Astrocyte (in vitro differentiated cells and primary cell): Measurements from ENCODE around the gene GOLGA6L22. TPM values are rescaled to one million over a fixed set of nuclear protein-coding genes. Genes with fewer than 3 reads are reported as not detected.
"Not testable (repeated sequence)": the region's sequence is repeated elsewhere in the genome, so short reads cannot be mapped to it uniquely, and the experiment has no call there.

ENCODE experiments used
- DNase-seq: peaks from one replicate; pipeline ENCODE4 v3.0.0-alpha.2; 2010; ENCODE audit warnings: low read depth
- FAIRE-seq: peaks from 2 replicates; lab custom pipeline; 2011; peaks lifted over from hg19 to GRCh38; lab: Jason Lieb, UNC
- H2AFZ ChIP-seq: 2 replicates; pipeline ENCODE4 v1.6.0; 2012; ENCODE audit warnings: low read depth, low read length, inconsistent platforms
- H3K27ac ChIP-seq: 2 replicates; pipeline ENCODE4 v1.5.1; 2011; ENCODE audit warnings: low read depth, low read length, inconsistent platforms
- H3K27me3 ChIP-seq: 2 replicates; pipeline ENCODE4 v1.6.0; 2011; ENCODE audit warnings: low read length, inconsistent platforms; ENCODE audit not compliant: insufficient read depth
- H3K36me3 ChIP-seq: 2 replicates; pipeline ENCODE4 v1.5.1; 2011; ENCODE audit warnings: low read length, inconsistent platforms; ENCODE audit not compliant: insufficient read depth
- H3K4me1 ChIP-seq: 2 replicates; pipeline ENCODE4 v1.5.1; 2011; ENCODE audit warnings: low read length, inconsistent platforms; ENCODE audit not compliant: insufficient read depth
- H3K4me2 ChIP-seq: 2 replicates; pipeline ENCODE4 v1.6.0; 2012; ENCODE audit warnings: low read length, inconsistent platforms
- H3K4me3 ChIP-seq: 2 replicates; pipeline ENCODE4 v1.5.1; 2011; ENCODE audit warnings: low read depth, mild to moderate bottlenecking, low read length, inconsistent platforms; ENCODE audit not compliant: insufficient read depth
- H3K79me2 ChIP-seq: 2 replicates; pipeline ENCODE4 v1.6.0; 2012; ENCODE audit warnings: mild to moderate bottlenecking, low read length, inconsistent platforms; ENCODE audit not compliant: insufficient read depth
- H3K9ac ChIP-seq: 2 replicates; pipeline ENCODE4 v1.6.0; 2012; ENCODE audit warnings: mild to moderate bottlenecking, low read length, inconsistent platforms
- H3K9me3 ChIP-seq: 2 replicates; pipeline ENCODE4 v1.5.1; 2012; ENCODE audit warnings: low read depth, mild to moderate bottlenecking, low read length, inconsistent platforms; ENCODE audit not compliant: insufficient read depth
- H4K20me1 ChIP-seq: 2 replicates; pipeline ENCODE4 v1.6.0; 2012; ENCODE audit warnings: low read length, inconsistent platforms; ENCODE audit not compliant: insufficient read depth
- H3K27ac Mint-ChIP-seq: one replicate; pipeline ENCODE4 v1.8.0; 2021; ENCODE audit warnings: mild to moderate bottlenecking, mixed read lengths; ENCODE audit not compliant: unreplicated experiment
- H3K27me3 Mint-ChIP-seq: one replicate; pipeline ENCODE4 v1.8.0; 2021; ENCODE audit warnings: low read depth, mixed read lengths; ENCODE audit not compliant: unreplicated experiment
- H3K36me3 Mint-ChIP-seq: one replicate; pipeline ENCODE4 v1.8.0; 2021; ENCODE audit warnings: low read depth, mixed read lengths; ENCODE audit not compliant: unreplicated experiment
- H3K4me1 Mint-ChIP-seq: one replicate; pipeline ENCODE4 v1.8.0; 2021; ENCODE audit warnings: low read depth, mixed read lengths; ENCODE audit not compliant: unreplicated experiment
- H3K4me3 Mint-ChIP-seq: one replicate; pipeline ENCODE4 v1.8.0; 2021; ENCODE audit warnings: mild to moderate bottlenecking, moderate library complexity, mixed read lengths; ENCODE audit not compliant: unreplicated experiment
- H3K9me3 Mint-ChIP-seq: one replicate; pipeline ENCODE4 v1.8.0; 2021; ENCODE audit warnings: mild to moderate bottlenecking, mixed read lengths; ENCODE audit not compliant: unreplicated experiment
- total RNA-seq: library from RNA; stranded (reverse); gene quantifications from 2 replicates; pipeline ENCODE4 v1.2.1, GENCODE V29; 2021

Gene GOLGA6L22
- total RNA-seq, 1 donor from 2014 or later: not detected

GRCh38 chr15:22502272-22502671 is 43.6 kb downstream of the GOLGA6L22 start:
- not testable (repeated sequence) for H3K4me1 ChIP-seq, H3K9ac ChIP-seq, H3K79me2 ChIP-seq, H3K27me3 ChIP-seq, H3K27me3 Mint-ChIP-seq, H3K4me3 Mint-ChIP-seq, H3K36me3 ChIP-seq, H3K9me3 ChIP-seq, H3K27ac Mint-ChIP-seq, H2AFZ ChIP-seq, H3K36me3 Mint-ChIP-seq, H3K27ac ChIP-seq, H3K4me3 ChIP-seq, DNase-seq, H3K9me3 Mint-ChIP-seq, FAIRE-seq, H4K20me1 ChIP-seq, H3K4me2 ChIP-seq, H3K4me1 Mint-ChIP-seq

GRCh38 chr15:22506959-22507358 is 48.3 kb downstream of the GOLGA6L22 start:
- not testable (repeated sequence) for H3K4me3 Mint-ChIP-seq, H3K9me3 ChIP-seq, H3K4me2 ChIP-seq, H3K79me2 ChIP-seq, H3K4me1 Mint-ChIP-seq, H3K4me1 ChIP-seq, H3K27me3 Mint-ChIP-seq, H4K20me1 ChIP-seq, H3K4me3 ChIP-seq, H3K36me3 ChIP-seq, H3K27me3 ChIP-seq, H3K27ac Mint-ChIP-seq, FAIRE-seq, H2AFZ ChIP-seq, H3K36me3 Mint-ChIP-seq, DNase-seq, H3K9ac ChIP-seq, H3K27ac ChIP-seq, H3K9me3 Mint-ChIP-seq

GRCh38 chr15:22516140-22516539 is 57.4 kb downstream of the GOLGA6L22 start:
- H2AFZ ChIP-seq, H4K20me1 ChIP-seq, H3K27me3 ChIP-seq, H3K9ac ChIP-seq, DNase-seq, H3K4me2 ChIP-seq, H3K4me1 Mint-ChIP-seq, H3K4me1 ChIP-seq, H3K27ac Mint-ChIP-seq, H3K36me3 Mint-ChIP-seq, H3K27me3 Mint-ChIP-seq, H3K4me3 Mint-ChIP-seq, H3K9me3 Mint-ChIP-seq, H3K4me3 ChIP-seq, H3K9me3 ChIP-seq, H3K36me3 ChIP-seq, H3K79me2 ChIP-seq, H3K27ac ChIP-seq, FAIRE-seq: not testable (repeated sequence)
